Stomach (tissue), 9 donors: ENCODE data around the gene RALGAPB. TPM values are rescaled to one million over a fixed set of nuclear protein-coding genes. Genes with fewer than 3 reads are reported as not detected.
"Not testable (repeated sequence)": the region's sequence is repeated elsewhere in the genome, so short reads cannot be mapped to it uniquely, and the experiment has no call there.

Source experiments
- DNase-seq, 2 donors: peaks; one replicate each; pipeline versions ENCODE4 v3.0.0 to v3.0.0-alpha.2; 2013 to 2019
- H3K27ac ChIP-seq, 5 donors: fragments of 200-600 bp in 4 of 5; sonication (generic) in 4 of 5; one replicate each; pipeline ENCODE4 v1.5.1; 2013 to 2019; ENCODE audit warnings: mild to moderate bottlenecking in 1 of 5, moderate library complexity in 1 of 5
- H3K27me3 ChIP-seq, 3 donors: fragments of 200-600 bp; sonication (generic); one replicate each; pipeline ENCODE4 v1.5.1; 2017 to 2019; ENCODE audit warnings: mixed run types in 1 of 3
- H3K36me3 ChIP-seq, 4 donors: fragments of 200-600 bp; sonication (generic); 1 replicate in 3 of 4; 2 replicates in 1 of 4; pipeline ENCODE4 v1.5.1; 2016 to 2019
- H3K4me1 ChIP-seq, 4 donors: fragments of 200-600 bp; sonication (generic); one replicate each; pipeline ENCODE4 v1.5.1; 2016 to 2019
- H3K4me3 ChIP-seq, 4 donors: fragments of 200-600 bp; sonication (generic) in 3 of 4; one replicate each; pipeline ENCODE4 v1.5.1; 2016 to 2019; ENCODE audit warnings: mild to moderate bottlenecking in 1 of 4
- H3K9me3 ChIP-seq, 4 donors: fragments of 200-600 bp; sonication (generic); one replicate each; pipeline ENCODE4 v1.5.1; 2016 to 2019
- EP300 ChIP-seq: sonication (generic); formaldehyde crosslinking; IDR thresholded peaks from one replicate; pipeline ENCODE4 v1.6.1; 2017; ENCODE audit warnings: antibody characterized with exemption
- POLR2A ChIP-seq, 4 donors: fragments of 450-650 bp; IDR thresholded peaks; one replicate each; pipeline ENCODE4 v1.6.1; 2016; ENCODE audit warnings: antibody characterized with exemption in 4 of 4, control low read depth in 2 of 4, mild to moderate bottlenecking in 1 of 4, moderate library complexity in 1 of 4
- POLR2AphosphoS5 ChIP-seq, 3 donors: sonication (generic); formaldehyde crosslinking; IDR thresholded peaks; one replicate each; pipeline ENCODE4 v1.6.1; 2016; ENCODE audit warnings: antibody characterized with exemption in 3 of 3
- WGBS, 5 donors: extraction: QIAGEN DNeasy Blood & Tissue Kit in 3 of 5; methylation state at CpG; one replicate each; pipeline versions ENCODE4 v1.1.5 to v1.1.7; 2013 to 2018; 5-methylcytosine and 5-hydroxymethylcytosine counted together
- intact Hi-C: fragments of 100-400 bp; cut with DNase I; formaldehyde crosslinking; loops from one replicate; pipeline ENCODE4 v1.15.1; 2023; ENCODE audit warnings: low total_unique reads
- polyA plus RNA-seq, 3 donors: library from polyadenylated mRNA; stranded (reverse); fragments of 200-250 nt; gene quantifications; one replicate each; pipeline ENCODE4 v1.2.3, GENCODE V29; 2013
- total RNA-seq, 5 donors: library from RNA; depleted of rRNA; stranded (reverse); fragments of >200 nt; gene quantifications; one replicate each; pipeline versions ENCODE4 v1.1.0 to v1.2.3, GENCODE V29; 2014 to 2016
- TF ChIP-seq, protein P1 (sequence below), 7 experiments: fragments of 450-650 bp in 4 of 7; fragments of 200-600 bp in 3 of 7; sonication (generic) in 3 of 7; IDR thresholded peaks; one replicate each; pipeline ENCODE4 v1.5.1; 2016 to 2019; ENCODE audit warnings: antibody characterized with exemption in 7 of 7, control low read depth in 2 of 7, mild to moderate bottlenecking in 1 of 7
- donor health status: healthy with polysubstance abuse.
- donor health status: Bipolar disorder and iron deficiency.
- donor health status: healthy.

RALGAPB gene
- total and polyA plus RNA-seq, 8 donors = 5.4 to 57.5 (median 36.5) TPM

DNA sequence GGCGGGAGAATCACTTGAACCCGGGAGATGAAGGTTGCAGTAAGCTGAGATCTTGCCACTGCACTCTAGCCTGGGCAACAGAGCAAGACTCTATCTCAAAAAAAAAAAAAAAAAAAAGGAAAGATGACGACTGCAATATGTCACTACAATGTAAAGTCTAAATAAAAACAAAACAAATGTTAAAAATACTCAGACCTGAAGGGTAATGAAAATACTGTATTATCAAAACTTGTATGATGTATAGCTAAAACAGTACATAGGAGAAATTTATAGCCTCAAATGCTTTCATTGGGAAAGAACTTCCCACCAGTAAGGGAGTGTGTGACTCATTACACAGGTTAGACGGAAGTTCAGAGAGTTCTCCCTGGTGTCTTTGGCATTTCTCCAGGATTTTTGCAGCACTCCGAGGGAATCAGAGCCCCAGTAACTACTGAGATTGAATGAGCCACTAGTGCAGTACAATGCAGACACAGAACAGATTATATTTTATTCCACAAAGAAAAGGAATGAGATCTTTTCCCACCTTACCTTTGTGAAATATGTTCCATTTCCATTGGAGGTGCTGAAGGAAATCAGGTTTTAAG, 12.5 kb upstream of the RALGAPB start:
- H3K27me3 ChIP-seq = no peaks in the 10 kb centered on the region
- H3K4me1 ChIP-seq = peaks cover 0 to 5% (median 0%) of the 10 kb centered on the region in 4 donors
- no peaks in the 10 kb centered on the region for H3K9me3 ChIP-seq
- DNase-seq = peak in 1 of 2 donors; percentile 91
- H3K36me3 ChIP-seq = no peaks in the 10 kb centered on the region
- intact Hi-C loops = no loop called here
- TF ChIP-seq EP300 = no peak
- TF ChIP-seq POLR2AphosphoS5 (IDR thresholded peaks at IDR 0.05) = peak in 1 of 3 donors; percentile 52
- H3K4me3 ChIP-seq = no peak overlapping the region
- whole genome bisulfite sequencing, 5 donors = 37 to 50% (median 44%) methylated on average over 5 of the region's 5 CpGs
- H3K27ac ChIP-seq = no peak overlapping the region

DNA sequence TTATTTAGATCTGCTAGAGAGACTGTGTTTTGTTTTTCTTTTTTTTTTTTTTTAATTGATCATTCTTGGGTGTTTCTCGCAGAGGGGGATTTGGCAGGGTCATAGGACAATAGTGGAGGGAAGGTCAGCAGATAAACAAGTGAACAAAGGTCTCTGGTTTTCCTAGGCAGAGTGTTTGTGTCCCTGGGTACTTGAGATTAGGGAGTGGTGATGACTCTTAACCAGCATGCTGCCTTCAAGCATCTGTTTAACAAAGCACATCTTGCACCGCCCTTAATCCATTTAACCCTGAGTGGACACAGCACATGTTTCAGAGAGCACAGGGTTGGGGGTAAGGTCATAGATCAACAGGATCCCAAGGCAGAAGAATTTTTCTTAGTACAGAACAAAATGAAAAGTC, 12.0 kb upstream of the RALGAPB start:
- H3K4me1 ChIP-seq, H3K36me3 ChIP-seq, H3K27me3 ChIP-seq, DNase-seq, H3K4me3 ChIP-seq, H3K9me3 ChIP-seq, intact Hi-C loops, H3K27ac ChIP-seq: not testable (repeated sequence)
- WGBS, 5 donors = 0 to 33% (median 11%) methylated on average over 1 of the region's 2 CpGs; no CpG with 5 or more reads in 1 of the 5 donors

DNA sequence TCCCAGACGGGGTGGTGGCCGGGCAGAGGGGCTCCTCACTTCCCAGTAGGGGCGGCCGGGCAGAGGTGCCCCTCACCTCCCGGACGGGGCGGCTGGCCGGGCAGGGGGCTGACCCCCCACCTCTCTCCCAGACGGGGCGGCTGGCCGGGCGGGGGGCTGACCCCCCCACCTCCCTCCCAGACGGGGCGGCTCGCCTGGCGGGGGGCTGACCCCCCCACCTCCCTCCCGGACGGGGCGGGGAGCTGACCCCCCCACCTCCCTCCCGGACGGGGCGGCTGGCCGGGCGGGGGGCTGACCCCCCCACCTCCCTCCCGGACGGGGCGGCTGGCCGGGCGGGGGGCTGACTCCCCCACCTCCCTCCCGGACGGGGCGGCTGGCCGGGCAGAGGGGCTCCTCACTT, 11.5 kb upstream of the RALGAPB start:
- H3K36me3 ChIP-seq, H3K27ac ChIP-seq, DNase-seq, H3K4me3 ChIP-seq, intact Hi-C loops, H3K27me3 ChIP-seq, H3K4me1 ChIP-seq, H3K9me3 ChIP-seq: not testable (repeated sequence)
- WGBS, 5 donors = 60 to 100% (median 91%) methylated on average over 1 to 23 of the region's 33 CpGs

DNA sequence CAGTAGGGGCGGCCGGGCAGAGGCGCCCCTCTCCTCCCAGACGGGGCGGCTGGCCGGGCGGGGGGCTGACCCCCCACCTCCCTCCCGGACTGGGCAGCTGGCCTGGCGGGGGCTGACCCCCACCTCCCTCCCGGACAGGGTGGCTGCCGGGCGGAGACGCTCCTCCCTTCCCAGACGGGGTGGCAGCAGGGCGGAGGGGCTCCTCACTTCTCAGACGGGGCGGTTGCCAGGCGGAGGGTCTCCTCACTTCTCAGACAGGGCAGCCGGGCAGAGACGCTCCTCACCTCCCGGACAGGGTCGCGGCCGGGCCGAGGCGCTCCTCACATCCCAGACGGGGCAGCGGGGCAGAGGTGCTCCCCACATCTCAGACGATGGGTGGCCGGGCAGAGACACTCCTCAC, 11.1 kb upstream of the RALGAPB start:
- H3K4me1 ChIP-seq, H3K27ac ChIP-seq, intact Hi-C loops, H3K36me3 ChIP-seq, H3K27me3 ChIP-seq, H3K4me3 ChIP-seq, DNase-seq, H3K9me3 ChIP-seq: not testable (repeated sequence)
- WGBS, 5 donors = 89 to 93% (median 91%) methylated on average over 12 to 30 of the region's 30 CpGs; no CpG with 5 or more reads in 1 of the 5 donors

DNA sequence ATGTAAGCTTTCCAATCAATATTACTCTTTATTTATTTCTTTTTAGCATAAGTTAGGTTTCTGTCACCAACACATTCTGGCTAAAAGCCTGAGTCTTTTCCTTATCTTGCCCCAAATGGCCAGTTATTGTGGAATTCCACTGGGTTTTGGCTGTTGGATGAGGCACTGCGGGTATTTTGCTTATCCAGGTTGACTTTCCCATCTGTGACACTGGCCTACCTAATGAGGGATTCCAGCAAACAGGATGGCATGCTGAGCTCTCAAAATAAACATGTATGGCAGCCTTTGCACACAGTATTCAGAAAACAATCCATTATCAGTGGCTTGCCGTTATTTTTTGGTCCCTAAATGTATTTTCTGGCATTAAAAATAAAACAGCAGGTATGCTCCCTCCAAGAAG, 6.5 kb upstream of the RALGAPB start:
- no peak for DNase-seq
- no peak for TF ChIP-seq POLR2AphosphoS5 (IDR thresholded peaks at IDR 0.05)
- no peak for TF ChIP-seq POLR2A (IDR thresholded peaks at IDR 0.05)
- TF ChIP-seq, protein P1, sequence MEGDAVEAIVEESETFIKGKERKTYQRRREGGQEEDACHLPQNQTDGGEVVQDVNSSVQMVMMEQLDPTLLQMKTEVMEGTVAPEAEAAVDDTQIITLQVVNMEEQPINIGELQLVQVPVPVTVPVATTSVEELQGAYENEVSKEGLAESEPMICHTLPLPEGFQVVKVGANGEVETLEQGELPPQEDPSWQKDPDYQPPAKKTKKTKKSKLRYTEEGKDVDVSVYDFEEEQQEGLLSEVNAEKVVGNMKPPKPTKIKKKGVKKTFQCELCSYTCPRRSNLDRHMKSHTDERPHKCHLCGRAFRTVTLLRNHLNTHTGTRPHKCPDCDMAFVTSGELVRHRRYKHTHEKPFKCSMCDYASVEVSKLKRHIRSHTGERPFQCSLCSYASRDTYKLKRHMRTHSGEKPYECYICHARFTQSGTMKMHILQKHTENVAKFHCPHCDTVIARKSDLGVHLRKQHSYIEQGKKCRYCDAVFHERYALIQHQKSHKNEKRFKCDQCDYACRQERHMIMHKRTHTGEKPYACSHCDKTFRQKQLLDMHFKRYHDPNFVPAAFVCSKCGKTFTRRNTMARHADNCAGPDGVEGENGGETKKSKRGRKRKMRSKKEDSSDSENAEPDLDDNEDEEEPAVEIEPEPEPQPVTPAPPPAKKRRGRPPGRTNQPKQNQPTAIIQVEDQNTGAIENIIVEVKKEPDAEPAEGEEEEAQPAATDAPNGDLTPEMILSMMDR (IDR thresholded peaks at IDR 0.05) = no peak
- TF ChIP-seq EP300 = no peak
- no peaks in the 10 kb centered on the region for H3K9me3 ChIP-seq
- intact Hi-C loops = no loop called here
- no peaks in the 10 kb centered on the region for H3K27me3 ChIP-seq
- H3K4me1 ChIP-seq = no peaks in the 10 kb centered on the region
- H3K36me3 ChIP-seq = no peaks in the 10 kb centered on the region
- WGBS, 5 donors = 59 to 72% (median 64%) methylated on average over 2 of the region's 2 CpGs
- H3K4me3 ChIP-seq = no peak overlapping the region
- H3K27ac ChIP-seq = no peak overlapping the region

DNA sequence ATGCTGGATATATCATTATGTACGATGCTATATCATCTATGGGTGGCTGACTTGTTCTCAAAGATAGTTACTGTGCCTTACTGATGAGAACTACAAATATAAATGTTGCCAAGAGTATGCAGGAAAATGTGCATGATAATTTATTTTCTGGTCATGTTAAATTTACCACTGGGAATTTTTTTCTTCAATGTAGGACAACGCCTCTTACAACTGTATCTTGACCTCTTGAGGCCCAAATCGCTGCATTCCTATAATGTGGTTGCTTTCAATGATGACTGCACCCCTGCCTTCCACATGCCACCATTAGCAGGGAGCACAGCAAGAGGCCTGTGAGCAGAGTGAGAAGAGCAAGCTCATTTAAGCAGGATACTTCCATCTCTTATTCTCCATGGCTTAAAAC, 5.7 kb upstream of the RALGAPB start:
- 74 to 91% (median 86%) methylated on average over 3 of the region's 3 CpGs for WGBS, 5 donors
- Histone ChIP-seq H3K27ac (no peak overlapping the region), H3K27me3 (no peaks in the 10 kb centered on the region), H3K9me3 (no peaks in the 10 kb centered on the region), H3K4me1 (peaks cover 0 to 4% (median 1%) of the 10 kb centered on the region in 4 donors), H3K4me3 (no peak overlapping the region), H3K36me3 (no peaks in the 10 kb centered on the region)
- TF ChIP-seq POLR2A (IDR thresholded peaks at IDR 0.05) (no peak), POLR2AphosphoS5 (IDR thresholded peaks at IDR 0.05) (no peak)
- TF ChIP-seq, protein P1 (IDR thresholded peaks at IDR 0.05) = no peak
- intact Hi-C loops = no loop called here
- no peak for DNase-seq
